Stimulated activated CD4-positive, alpha-beta T cell treated with anti-CD3 and anti-CD28 coated beads, Interleukin-15, amount 100 ng/mL, for 48 hours (primary cell): ENCODE measurements around the gene NEK6.

Source experiments
- DNase-seq, 2 donors: peaks; one replicate each; pipeline ENCODE4 v3.0.0-alpha.2; 2020; ENCODE audit warnings: low read depth in 2 of 2

Gene NEK6

DNA sequence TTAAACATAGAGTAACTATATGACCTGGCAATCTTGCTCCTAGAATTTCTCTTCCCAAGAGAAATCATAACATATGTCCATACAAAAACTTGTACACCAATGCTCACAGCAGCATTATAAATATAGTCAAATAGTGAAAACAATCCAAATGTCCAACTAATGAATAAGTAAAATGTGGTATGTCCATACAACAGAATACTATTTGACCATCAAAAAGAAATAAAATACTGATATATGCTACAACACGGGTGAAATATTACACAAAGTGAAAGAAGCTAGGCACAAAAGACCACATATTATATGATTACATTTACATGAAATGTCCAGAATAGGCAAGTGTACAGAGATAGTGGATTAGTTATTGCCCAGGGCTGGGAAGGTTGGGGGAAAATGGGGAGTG lies 116.1 kb downstream of the NEK6 start:
- DNase-seq, result no peak

DNA sequence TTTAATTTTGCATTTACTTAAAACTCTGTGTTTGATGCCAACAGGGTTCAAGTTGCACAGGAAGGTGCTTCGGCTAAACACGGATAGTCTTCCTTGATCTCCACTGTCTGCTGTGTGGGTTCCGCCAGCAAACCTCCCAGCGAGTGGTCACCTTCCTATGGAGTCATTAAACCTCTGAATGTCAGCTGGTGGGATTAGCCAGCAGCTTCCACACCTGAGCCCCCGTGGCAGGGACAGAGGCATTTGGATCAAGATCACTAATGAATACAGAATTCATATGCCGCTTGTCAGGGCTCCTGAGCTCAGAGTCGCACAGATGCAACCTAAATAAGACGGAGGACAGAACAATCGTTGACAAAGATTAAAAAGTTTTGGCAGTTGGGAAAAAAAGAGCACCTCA lies 118.0 kb downstream of the NEK6 start:
- no peak for DNase-seq

DNA sequence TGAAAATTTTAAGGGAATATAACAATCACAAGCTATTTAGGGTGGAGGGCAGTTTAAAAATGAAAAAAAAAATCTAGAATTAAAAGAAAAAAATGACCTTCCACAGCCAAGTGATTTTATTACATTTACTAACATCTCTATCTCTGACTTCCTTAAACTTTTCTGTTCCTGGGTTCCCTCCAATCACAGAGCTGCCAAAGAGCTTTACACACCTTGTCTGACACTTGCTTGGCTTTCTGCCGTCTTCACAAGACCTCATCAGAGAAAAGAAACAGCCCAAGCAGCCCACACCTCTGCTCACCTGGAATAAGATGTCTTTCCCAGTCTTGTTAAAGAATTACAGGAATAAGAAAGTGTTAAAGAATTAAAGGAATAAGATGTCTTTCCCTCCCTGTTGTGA lies 118.6 kb downstream of the NEK6 start:
- DNase-seq, result no peak

DNA sequence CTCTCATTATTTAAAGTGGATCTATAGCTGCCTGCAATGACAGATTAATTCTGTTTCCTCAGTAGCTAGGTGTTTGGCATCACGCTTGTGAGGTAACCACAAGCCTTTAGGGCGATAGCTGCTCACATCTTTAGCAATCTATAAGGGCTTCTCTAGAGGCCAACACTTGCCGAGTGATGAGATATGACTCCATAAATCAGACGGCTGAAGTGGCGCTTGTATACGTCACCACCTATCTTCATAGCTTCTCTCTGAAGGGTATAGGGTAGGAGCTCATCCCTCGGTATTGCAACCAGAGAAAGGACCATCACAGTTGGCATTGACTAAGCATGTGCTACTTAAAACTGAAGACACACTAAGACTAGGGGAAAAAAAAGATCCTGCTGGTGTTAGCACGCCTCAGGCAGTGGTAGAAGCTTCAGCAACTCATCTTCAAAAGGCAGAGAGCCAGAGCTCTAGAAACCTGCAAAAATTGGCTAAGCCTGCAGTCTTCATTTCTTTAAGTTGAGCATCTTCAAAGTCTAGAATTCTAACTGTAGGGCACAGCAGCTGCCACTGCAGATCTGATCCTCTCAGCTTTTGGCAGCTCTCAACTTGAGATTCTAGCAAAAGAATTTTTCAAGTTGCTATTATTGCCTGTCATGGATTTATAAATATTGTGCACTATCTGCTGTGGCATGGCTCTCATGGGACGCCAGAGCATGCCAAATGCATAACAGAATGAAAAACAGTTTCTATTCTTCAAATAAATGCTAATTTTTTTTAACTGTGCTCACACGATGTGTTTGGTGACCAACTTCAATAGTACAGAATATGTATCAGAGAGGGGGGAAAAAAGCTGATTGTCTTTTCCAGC lies 120.0 kb downstream of the NEK6 start:
- DNase-seq, result no peak

DNA sequence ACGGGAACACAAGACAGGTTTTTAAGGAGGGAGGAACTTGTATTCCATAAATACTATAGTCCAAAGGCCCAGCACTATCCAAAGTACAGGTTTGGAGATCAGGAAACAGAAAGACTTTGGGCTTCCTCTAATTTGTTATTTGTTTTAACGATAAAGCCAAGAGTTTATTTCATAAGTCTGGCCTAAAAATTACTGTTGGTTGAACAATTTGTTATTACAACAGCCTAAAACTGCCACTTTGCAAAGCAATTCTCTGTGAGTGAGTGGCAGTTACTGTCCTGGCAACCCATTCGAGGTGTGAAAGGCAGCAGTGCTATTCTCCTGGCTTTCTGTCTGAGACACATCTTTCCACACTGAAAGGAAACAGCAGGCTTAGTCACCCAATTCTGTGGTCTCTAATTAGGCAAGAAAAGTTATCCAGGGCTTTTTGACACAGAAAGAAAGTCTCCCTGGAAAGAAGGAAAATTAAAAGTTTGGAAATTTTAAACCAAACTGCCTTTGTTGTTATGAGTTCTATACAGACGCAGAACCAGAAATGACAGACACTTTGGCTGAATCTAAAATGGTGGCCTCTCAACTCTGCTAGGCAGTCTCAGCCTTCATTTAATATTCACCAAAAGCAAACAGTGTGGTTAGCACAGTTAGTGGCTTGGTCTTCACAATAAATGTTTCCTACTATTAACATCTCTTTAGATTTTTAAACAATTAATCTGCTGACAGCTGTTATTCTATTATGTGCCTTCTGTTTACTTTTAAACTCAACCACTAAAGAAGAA lies 123.6 kb downstream of the NEK6 start:
- no peak for DNase-seq

DNA sequence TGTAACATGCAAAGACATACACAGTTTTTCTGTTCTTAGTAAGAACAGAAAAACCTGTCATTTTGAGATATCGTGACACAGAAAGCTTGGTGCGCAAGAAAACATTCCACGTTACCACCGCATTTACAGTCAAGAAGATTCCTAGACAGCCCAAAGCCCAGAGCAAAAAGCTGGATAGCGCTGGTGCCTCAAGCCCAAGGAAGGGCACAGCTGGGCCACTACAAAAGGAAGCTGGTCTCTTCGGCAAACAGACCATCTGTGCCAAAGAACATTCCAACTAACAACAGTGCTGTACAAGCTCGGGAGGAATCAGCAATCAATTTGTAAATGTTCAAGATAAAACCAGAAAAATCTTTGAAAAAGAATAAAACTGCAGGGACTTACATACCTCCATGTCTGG lies 126.5 kb downstream of the NEK6 start:
- DNase-seq, result no peak

DNA sequence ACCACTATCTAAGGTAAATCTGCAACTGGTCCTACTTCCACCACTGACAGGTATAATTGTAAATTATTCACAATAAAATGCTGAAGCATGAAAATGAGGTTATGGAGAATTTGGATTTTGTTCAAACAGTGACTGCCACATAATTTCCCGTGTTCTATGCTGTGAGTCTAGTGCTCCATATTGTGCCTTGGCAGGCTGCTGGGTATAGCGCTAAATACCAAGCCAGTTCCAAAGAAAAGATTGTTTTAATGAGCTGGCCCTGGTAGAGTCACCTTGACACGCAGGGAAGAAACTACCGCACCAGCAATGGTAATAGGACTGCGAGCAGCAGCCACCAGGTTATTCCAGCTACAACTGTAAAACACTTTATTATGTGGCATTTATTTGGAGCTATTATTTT lies 127.1 kb downstream of the NEK6 start:
- no peak for DNase-seq

DNA sequence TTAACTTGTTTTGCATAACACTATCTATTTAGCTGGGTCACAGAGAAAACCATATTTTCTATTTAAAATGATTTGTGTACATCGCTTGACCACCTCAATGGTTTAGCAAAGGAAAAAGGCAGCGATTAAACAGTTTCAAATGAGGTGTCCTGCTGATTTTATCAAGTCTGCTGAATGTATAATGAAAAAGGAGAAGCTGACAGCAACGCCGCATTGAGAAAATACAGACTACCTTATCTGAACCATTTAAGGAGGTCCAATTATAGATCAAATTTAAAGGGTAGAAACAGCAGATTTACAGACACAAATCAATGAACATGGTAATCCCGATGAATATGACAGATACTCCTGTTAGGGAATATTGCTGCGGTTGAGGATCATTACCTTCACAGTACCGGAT lies 127.9 kb downstream of the NEK6 start:
- no peak for DNase-seq

DNA sequence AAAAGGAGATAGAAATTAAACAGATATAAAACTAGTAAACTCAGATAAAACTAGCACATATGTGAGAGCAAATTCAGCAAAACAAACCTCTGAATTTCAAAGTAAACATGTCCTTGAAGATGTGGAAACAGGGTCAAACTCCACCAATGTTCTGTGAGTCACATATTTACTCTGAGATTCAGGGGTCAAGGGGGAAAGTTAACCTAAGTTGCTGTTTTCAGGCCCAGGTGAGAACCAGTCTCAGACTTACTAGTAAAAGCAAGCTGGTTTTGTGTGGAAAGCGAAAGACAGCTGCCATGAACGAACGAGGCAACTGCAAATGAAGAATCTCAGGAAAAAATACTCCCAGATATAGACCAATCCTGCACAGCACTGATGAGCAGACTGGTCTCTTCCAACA lies 128.5 kb downstream of the NEK6 start:
- DNase-seq, result no peak

DNA sequence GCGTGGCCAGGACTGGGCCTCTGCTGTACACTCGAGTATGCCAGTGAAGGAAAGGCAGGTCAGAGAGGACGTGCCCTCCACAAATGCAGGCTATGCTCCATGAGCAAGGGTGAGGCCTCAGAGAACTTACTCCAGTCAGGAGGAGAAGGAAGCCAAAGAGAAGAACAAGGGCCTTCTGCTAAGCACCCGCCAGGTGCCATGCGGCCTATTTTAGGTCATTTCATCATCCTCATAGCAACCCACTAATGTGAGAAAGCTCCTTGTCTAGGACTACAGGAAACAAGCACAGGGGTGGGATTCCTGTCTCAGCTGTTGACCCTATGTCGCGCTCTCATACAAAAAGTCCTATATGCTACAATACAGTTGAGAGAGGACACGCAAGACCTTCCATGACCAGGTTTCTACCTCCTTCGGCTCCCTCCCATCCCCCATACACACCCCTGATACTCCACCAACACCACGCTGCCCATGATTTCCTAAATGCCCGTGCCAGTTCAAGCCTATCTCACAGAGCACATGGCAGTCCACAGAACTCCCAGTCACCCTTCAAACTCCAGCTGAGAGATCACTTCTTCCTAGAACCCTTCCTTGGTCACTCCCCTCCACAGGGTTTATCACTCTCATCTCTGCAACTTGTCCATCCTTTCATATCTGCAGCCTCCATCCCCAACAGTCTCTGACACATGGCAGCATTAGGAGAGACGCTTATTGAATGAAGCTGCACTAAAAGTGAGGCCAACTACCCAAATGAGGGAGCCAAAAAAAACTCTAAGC lies 130.7 kb downstream of the NEK6 start:
- DNase-seq, result no peak

DNA sequence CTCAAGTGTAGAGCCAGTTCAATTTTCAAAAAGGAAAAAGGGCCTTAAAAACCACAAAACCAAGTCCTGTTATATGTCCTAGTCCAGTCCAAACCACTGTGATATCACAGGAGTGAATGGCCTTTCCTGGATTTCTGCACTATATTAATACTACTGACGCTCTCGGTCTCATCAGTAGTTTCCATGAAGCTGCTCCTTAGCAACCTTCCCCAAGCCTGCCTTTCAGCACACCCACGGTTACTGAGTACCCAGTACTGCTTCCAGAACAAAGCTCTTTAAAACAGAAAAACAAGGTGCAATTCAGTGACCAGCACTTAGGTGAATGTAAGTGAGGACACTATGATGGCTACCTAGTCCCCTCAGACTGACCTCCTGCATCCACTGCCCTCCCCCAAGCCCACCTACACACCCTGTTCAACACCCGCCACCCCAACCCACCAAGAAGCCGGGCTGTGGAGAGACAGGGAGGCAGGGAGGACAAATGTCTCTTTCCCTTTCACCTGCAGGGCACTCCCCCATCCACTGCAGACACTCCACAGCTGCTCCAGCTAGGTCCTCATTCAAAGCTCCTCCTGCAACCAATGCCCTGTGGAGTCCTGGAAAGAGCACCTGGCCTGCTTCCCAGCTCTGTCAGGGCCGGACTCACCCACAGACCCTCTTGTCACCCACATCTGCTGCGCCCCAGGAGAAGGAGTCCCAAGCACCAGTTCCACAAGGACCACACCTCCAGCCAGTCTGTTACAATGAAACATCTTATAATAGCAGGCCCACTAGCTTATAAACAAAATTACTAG lies 131.6 kb downstream of the NEK6 start:
- DNase-seq, result no peak

DNA sequence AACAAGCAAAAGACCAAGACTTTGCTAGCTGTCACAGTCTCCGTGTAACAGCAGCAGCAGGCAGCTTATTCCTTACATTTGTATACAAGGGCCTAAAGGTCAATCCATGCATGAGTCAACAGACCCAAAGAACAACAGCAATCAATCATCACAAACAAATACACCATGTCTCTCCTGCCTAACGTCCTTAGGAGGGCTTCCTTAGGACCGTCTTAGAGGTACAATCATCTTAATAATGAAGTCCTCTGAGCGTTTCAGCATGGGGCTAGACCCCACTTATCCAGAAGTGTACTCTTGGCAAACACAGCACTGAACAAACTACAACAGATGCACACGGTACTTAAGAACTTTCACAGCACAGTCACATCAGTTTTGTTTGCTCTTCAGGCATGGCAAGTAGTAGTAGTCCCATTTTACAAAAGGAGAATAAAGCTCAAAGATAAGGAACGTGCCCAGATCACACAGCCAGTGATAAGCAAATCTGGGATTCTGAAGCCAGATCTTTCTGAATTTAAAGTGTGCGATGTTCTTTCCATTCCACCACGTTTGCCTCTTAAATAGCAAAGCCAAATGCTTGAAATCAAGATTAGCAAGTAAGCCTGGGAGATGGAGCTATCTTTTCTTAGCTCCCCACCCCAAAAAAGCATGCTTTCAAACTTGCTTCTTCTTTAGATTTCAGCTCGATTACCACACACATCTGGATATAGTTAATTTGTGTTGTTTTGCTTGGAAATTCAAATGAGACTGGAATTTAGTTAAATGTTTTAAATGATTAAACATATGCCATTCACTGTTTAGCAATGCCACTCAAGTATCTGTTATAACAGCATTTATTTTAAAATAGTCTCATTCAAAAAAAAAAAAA lies 133.3 kb downstream of the NEK6 start:
- no peak for DNase-seq

DNA sequence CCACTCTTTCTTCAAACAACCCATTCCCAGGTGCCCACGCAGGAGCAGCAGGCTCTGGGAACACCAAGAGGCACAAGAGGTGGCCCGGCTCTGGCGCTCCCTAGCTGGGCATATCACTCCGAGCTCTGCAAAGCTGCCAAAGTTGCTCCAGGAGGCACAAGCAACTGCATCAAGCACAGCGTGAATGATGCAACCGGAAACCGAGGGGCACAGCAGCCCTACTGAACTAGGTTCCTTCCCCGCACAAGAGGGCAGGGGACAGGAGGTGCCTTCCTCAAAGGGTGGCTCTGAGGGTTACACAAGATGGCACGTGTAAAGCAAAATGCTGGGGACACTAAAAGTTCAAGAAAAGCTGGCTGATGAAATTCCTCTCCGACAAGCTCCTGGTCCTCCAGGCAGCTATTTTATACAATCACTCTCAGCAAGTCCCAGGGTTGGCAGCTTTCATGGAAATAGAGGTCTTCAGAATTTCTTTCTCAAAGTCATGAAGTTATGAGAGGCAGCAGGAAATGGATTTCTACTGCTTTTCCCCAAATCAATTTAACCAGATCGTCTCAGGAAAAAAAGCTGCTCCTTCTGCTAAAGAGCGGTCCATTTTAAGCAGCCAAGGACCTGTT lies 134.6 kb downstream of the NEK6 start:
- no peak for DNase-seq

DNA sequence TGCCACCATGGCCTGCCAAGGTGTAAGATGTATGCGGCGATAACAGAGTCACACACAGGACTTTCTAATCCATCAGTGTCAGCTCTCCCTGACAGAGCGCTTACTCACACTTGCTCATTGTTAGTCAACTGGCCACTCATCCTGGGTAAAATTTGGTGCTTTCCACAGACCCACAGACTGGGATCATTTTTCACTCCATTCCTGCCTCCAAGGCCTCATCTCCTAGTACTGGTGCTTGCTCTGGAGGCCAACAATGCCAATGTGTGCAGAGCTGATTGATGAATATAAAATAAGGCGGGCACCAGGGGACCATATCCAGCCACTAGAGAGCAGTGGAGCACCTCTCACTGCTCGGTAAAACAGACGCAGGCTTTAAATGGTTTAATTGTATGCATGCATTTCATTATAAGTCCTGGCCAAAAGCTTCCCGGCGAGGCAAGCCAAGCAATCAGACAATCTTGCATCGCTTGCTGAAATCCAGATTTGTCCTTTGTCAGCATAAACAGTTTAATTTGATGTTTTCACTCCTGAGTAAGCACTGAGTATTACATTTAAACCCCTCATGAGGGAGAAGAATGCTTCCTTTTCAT lies 135.2 kb downstream of the NEK6 start:
- no peak for DNase-seq

DNA sequence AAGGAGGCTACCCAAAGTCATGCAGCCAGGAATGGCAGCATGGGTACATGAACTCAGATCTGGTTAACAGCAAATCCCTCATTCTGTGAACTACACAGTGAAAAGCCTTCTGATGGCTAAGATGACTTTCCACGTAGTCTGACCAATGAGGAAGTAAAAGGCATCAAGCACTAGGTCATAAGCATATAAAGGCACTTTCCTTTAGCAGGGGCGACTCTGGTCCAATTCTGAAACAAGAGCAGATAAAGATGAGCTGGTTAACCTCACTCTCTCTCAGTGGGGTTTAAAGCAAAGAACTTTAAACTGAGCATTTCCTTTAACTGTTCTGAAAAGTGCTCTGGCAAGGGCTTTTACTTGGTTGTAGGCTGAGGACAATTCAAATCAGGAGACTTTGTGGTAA lies 136.4 kb downstream of the NEK6 start:
- DNase-seq, result no peak

DNA sequence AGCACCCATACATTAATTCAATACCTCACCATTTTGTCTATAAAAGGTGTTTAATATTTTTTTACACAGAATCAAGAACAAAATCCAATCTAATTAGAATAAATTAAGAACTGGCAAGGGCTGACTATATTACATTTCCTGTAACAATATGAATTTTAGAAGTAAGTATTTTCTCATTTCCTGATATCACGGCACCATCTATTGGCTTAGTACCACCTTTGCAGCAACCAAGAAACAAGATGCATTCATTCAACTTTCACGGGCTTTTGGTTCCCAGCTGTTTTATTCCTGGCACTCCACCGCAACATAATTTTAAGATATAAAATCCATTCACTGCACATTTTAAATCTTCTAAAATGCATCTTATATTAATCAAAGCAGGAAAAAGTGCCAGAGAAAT lies 136.8 kb downstream of the NEK6 start:
- no peak for DNase-seq

DNA sequence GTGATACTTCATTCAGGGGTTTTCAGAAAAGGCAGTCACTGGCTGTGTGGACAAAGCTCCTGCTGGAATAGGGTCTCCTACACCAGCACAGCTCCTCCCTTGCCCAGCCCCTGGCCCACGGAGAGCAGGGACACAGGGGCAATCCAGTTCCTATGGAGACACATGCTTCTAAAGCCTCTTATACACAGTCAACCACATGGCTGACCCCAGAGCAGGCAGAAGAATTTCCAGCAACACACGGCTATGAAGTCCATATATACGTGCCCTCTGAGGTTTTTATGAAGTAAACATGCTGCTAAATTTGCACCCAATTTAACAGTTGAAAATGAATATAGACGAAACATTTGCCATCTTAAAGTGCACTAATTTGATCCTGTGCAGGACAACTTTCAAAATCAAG lies 138.1 kb downstream of the NEK6 start:
- no peak for DNase-seq

DNA sequence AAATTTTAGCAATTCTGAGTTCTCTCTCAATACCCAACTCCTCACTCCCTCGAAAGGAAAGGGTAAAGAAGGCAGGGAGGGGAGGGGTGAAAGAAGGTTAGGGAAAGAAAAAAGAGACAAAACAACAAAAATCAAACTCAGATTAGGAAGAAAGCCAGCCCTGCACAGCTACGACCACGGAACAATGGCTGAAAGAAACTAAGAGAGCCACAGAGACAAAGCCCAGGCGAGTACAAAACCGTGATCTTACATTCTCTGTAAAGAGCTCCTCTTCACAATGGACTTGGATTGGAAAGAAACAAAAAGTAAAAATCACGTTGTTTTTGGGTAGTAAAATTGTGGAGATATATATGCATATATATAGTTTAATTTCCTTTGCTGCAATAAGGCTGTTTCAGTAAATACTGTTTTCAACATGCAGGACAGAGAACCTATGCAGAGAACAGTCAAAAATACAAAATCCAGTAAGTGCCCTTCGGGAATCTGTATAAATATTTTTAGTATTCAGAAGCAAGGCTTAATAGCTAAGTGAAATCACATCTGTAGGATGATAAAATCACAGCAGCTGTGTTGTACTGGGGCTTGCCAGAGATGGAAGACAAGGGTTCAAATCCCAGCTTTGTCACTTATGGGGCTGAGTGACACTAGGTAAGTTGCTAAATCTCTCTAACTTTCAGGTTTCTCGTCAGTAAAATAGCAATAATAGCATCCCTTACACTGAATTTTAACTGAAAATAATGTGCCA lies 140.6 kb downstream of the NEK6 start:
- no peak for DNase-seq

DNA sequence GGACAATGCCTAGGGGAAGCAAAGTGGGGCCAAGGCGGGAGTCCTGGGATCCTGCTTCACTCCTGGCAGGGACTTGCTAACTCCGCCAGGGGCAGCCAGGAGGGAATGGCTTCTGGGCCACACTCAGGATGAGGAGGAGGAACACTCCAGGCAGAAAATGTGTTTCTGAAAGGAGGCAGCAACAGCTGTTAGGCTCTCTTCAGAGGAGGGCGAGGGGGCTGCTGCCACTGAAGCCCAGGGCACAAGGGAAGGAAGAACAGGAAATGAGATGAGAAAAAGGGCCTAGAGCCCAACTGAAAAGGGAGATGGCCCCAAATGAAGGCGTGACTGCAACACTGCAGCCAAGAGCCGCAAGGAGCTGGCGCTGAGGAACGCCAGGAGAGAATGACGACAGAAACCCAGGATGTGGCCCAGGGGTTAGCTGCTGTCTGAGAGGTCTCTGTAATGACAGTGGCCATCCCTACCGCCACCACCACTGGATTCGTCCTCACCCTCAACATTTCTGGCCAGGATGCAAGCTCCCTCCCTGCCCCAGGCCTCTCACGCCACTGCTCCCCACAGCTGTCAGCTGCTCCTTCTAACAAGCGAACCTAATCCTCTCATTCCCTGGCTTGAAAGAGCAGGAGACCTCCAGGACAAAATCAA lies 141.7 kb downstream of the NEK6 start:
- no peak for DNase-seq
